ENCODE results near the gene NRG3.

The NRG3 gene

GRCh38 chr10:81928119-81928518, 53.1 kb downstream of the NRG3 start:
- in situ Hi-C loops (cut with MboI; ENCODE audit: low pct_unique_long_range_greater_than_20kb, low sequenced_read_pairs, unreplicated experiment) = no loop called here
- no peak for DNase-seq (ENCODE audit: low spot score)
- TF ChIP-seq, protein P1, sequence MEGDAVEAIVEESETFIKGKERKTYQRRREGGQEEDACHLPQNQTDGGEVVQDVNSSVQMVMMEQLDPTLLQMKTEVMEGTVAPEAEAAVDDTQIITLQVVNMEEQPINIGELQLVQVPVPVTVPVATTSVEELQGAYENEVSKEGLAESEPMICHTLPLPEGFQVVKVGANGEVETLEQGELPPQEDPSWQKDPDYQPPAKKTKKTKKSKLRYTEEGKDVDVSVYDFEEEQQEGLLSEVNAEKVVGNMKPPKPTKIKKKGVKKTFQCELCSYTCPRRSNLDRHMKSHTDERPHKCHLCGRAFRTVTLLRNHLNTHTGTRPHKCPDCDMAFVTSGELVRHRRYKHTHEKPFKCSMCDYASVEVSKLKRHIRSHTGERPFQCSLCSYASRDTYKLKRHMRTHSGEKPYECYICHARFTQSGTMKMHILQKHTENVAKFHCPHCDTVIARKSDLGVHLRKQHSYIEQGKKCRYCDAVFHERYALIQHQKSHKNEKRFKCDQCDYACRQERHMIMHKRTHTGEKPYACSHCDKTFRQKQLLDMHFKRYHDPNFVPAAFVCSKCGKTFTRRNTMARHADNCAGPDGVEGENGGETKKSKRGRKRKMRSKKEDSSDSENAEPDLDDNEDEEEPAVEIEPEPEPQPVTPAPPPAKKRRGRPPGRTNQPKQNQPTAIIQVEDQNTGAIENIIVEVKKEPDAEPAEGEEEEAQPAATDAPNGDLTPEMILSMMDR (IDR thresholded peaks at IDR 0.05; ENCODE audit: extremely low read depth, insufficient read depth, missing control alignments) = no peak

DNA sequence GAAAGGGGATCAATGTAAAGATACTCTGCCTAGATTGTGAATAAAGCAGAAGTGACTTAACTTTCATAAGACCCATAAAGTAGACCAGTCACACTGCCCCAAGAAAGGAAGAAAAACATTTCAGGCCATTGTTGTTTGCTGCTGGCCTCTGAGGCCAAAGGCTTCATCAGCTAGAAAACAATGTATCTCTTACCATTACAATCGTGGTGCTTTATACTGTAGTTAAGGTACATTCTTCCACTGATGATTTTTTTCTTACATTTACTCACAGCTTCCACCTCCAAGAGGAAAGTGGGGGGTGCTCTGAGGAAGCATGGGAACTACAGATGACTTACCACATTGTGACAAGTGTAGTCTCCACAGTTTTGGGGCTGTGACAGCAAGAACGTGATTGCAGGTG, 68.6 kb downstream of the NRG3 start:
- DNase-seq (ENCODE audit: low spot score) = no peak
- TF ChIP-seq, protein P1 (IDR thresholded peaks at IDR 0.05; ENCODE audit: extremely low read depth, insufficient read depth, missing control alignments) = no peak
- in situ Hi-C loops (cut with MboI; ENCODE audit: low pct_unique_long_range_greater_than_20kb, low sequenced_read_pairs, unreplicated experiment) = no loop called here

DNA sequence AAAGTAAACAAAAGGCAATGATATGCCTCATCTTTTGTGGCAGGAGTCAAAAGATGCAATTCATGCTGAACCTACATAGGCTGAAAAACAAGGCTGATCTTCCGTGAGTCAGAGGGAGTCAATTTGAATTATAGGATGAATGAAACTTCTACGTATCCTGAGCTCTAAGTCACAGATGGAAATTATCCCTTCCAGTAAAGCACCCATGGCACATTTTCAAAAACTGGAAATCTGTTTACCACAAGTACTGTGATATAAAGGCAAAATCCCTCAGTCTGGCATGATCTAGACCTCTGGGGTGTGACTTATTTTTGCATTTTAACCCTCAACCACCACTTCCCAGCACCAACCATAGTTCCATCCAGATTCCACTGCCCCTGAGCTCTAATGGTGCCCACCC, 69.6 kb downstream of the NRG3 start:
- DNase-seq (ENCODE audit: low spot score) = no peak
- in situ Hi-C loops (cut with MboI; ENCODE audit: low pct_unique_long_range_greater_than_20kb, low sequenced_read_pairs, unreplicated experiment) = no loop called here

GRCh38 chr10:81949283-81949682, 74.3 kb downstream of the NRG3 start:
- DNase-seq (ENCODE audit: low spot score) = no peak
- in situ Hi-C loops (cut with MboI; ENCODE audit: low pct_unique_long_range_greater_than_20kb, low sequenced_read_pairs, unreplicated experiment) = no loop called here
- TF ChIP-seq, protein P1 (IDR thresholded peaks at IDR 0.05; ENCODE audit: extremely low read depth, insufficient read depth, missing control alignments) = no peak

More for the DNA sequence above, 69.6 kb downstream of the NRG3 start:
- TF ChIP-seq, protein P1 (IDR thresholded peaks at IDR 0.05; ENCODE audit: extremely low read depth, insufficient read depth, missing control alignments) = no peak

DNA sequence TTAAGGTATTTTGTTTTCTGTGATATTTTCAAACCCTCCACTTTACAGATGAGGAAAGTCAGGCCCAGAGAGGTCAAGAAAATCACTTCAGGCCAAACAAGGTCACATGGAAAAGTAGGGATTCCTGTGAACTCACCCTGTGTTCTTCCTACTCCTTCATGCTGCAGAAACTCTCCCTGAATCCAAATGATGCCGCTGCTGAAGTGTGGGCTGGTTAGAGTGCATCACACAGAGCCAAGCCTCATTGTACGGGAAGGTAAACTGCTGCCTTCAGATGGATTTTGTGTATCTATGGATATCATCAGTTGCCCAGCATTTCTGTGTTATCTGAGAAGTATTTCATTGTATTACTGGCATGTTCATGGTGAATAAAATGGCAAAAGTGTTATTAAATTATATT, 75.4 kb downstream of the NRG3 start:
- no peak for DNase-seq (ENCODE audit: low spot score)
- in situ Hi-C loops (cut with MboI; ENCODE audit: low pct_unique_long_range_greater_than_20kb, low sequenced_read_pairs, unreplicated experiment) = no loop called here
- TF ChIP-seq, protein P1 (IDR thresholded peaks at IDR 0.05; ENCODE audit: extremely low read depth, insufficient read depth, missing control alignments) = no peak

DNA sequence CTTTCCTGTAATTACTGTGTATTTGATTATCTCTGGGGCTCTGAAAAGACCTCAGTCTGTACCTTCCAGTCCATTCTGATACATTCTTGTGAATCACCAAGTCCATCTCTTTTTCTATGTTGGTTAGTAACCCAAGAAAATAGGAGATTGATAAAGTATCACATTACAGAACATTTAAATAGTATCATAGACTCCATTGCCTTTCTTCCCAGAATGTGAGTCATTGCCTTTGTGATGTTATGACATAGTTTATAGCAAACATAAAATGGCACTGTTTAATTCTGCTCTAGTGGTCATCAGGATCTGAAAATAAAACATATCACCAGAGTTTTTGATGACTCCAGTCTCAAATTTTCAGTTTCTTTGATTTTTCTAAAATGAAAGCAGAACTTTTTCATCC, 78.4 kb downstream of the NRG3 start:
- TF ChIP-seq, protein P1 (IDR thresholded peaks at IDR 0.05; ENCODE audit: extremely low read depth, insufficient read depth, missing control alignments) = no peak
- DNase-seq (ENCODE audit: low spot score) = no peak
- in situ Hi-C loops (cut with MboI; ENCODE audit: low pct_unique_long_range_greater_than_20kb, low sequenced_read_pairs, unreplicated experiment) = no loop called here

DNA sequence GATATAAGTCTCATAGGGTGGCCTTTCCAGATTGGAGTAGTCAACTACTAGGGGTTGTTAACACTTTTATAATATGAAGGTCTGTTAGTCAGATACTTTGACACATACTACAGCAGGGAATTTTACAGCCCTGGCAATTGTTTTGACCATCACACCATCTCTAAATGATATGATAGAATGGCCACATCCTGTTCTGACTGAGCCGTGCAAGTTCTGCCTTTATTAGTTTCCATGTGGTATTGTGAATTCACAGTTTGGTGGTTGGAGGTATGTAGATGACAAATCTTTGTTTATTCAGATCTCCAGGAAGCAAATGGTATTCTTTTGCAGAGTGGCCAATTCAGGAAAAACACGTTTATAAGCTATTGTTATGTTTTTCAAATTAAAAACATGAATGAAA, 83.0 kb downstream of the NRG3 start:
- no peak for DNase-seq (ENCODE audit: low spot score)
- in situ Hi-C loops (cut with MboI; ENCODE audit: low pct_unique_long_range_greater_than_20kb, low sequenced_read_pairs, unreplicated experiment) = no loop called here
- TF ChIP-seq, protein P1 (IDR thresholded peaks at IDR 0.05; ENCODE audit: extremely low read depth, insufficient read depth, missing control alignments) = no peak

Measured in GM13977 (cell line).